Liver (tissue), 9 donors: Measurements from ENCODE around the gene PSMB9. TPM values are rescaled to one million over a fixed set of nuclear protein-coding genes. Genes with fewer than 3 reads are reported as not detected.

Experiments used
- DNase-seq: peaks from one replicate; pipeline ENCODE4 v3.0.0-alpha.2; 2017; ENCODE audit warnings: low spot score
- H3K27ac ChIP-seq, 2 donors: one replicate each; pipeline ENCODE4 v1.7.0; 2013; ENCODE audit warnings: inconsistent platforms in 2 of 2, low read length in 2 of 2, control low read depth in 1 of 2, low read depth in 1 of 2, mild to moderate bottlenecking in 1 of 2
- H3K27me3 ChIP-seq, 4 donors: one replicate each; pipeline versions ENCODE4 v1.6.1 to v1.7.0; 2013; ENCODE audit warnings: low read length in 3 of 4, inconsistent platforms in 1 of 4, mild to moderate bottlenecking in 1 of 4, moderate library complexity in 1 of 4; ENCODE audit not compliant: control insufficient read depth in 4 of 4, insufficient read depth in 4 of 4
- H3K36me3 ChIP-seq, 4 donors: one replicate each; pipeline versions ENCODE4 v1.6.1 to v1.7.0; 2013; ENCODE audit warnings: low read length in 3 of 4, mild to moderate bottlenecking in 3 of 4, low read depth in 1 of 4, moderate library complexity in 1 of 4; ENCODE audit not compliant: control insufficient read depth in 4 of 4, insufficient read depth in 3 of 4
- H3K4me1 ChIP-seq, 4 donors: one replicate each; pipeline versions ENCODE4 v1.6.1 to v1.7.0; 2013; ENCODE audit warnings: low read length in 3 of 4, mild to moderate bottlenecking in 3 of 4, moderate library complexity in 1 of 4; ENCODE audit not compliant: control insufficient read depth in 4 of 4, insufficient read depth in 4 of 4
- H3K4me3 ChIP-seq, 3 donors: one replicate each; pipeline versions ENCODE4 v1.6.1 to v1.7.0; 2013; ENCODE audit warnings: low read length in 3 of 3, control low read depth in 1 of 3, low read depth in 1 of 3, mild to moderate bottlenecking in 1 of 3
- H3K9ac ChIP-seq, 2 donors: one replicate each; pipeline ENCODE4 v1.7.0; 2013; ENCODE audit warnings: low read length in 2 of 2, mild to moderate bottlenecking in 2 of 2, moderate library complexity in 2 of 2, control low read depth in 1 of 2, low read depth in 1 of 2
- H3K9me3 ChIP-seq, 4 donors: one replicate each; pipeline versions ENCODE4 v1.6.1 to v1.7.0; 2013; ENCODE audit warnings: low read length in 3 of 4; ENCODE audit not compliant: control insufficient read depth in 4 of 4
- ATF3 ChIP-seq: IDR thresholded peaks from 2 replicates; pipeline ENCODE4 v1.6.1; 2016; ENCODE audit warnings: antibody characterized with exemption
- EGR1 ChIP-seq, 2 donors: IDR thresholded peaks; 2 replicates each; pipeline ENCODE4 v1.6.1; 2016 to 2018; ENCODE audit warnings: antibody characterized with exemption in 2 of 2, low read depth in 2 of 2
- FOXA1 ChIP-seq: IDR thresholded peaks from 2 replicates; pipeline ENCODE4 v1.6.1; 2016; ENCODE audit warnings: antibody characterized with exemption
- FOXA2 ChIP-seq: IDR thresholded peaks from 2 replicates; pipeline ENCODE4 v1.6.1; 2016; ENCODE audit warnings: antibody characterized with exemption
- GABPA ChIP-seq, 2 donors: IDR thresholded peaks in 1 of 2; conservative IDR thresholded peaks in 1 of 2; 2 replicates each; pipeline ENCODE4 v1.6.1; 2016; ENCODE audit warnings: antibody characterized with exemption in 2 of 2, mild to moderate bottlenecking in 1 of 2, moderate library complexity in 1 of 2
- HNF4A ChIP-seq, 2 donors: conservative IDR thresholded peaks; 2 replicates each; pipeline ENCODE4 v1.6.1; 2016; ENCODE audit warnings: antibody characterized with exemption in 2 of 2, mild to moderate bottlenecking in 2 of 2
- HNF4G ChIP-seq: IDR thresholded peaks from 2 replicates; pipeline ENCODE4 v1.6.1; 2016; ENCODE audit warnings: antibody characterized with exemption
- JUND ChIP-seq, 2 donors: IDR thresholded peaks; 2 replicates each; pipeline ENCODE4 v1.6.1; 2016; ENCODE audit warnings: antibody characterized with exemption in 2 of 2
- NR2F2 ChIP-seq: IDR thresholded peaks from 2 replicates; pipeline ENCODE4 v1.6.1; 2016; ENCODE audit warnings: antibody characterized with exemption
- RAD21 ChIP-seq, 2 donors: IDR thresholded peaks; 2 replicates each; pipeline ENCODE4 v1.6.1; 2016; ENCODE audit warnings: antibody characterized with exemption in 2 of 2, mild to moderate bottlenecking in 2 of 2
- REST ChIP-seq: IDR thresholded peaks from 2 replicates; pipeline ENCODE4 v1.6.1; 2016; ENCODE audit warnings: antibody characterized with exemption, mild to moderate bottlenecking
- RXRA ChIP-seq, 2 donors: IDR thresholded peaks; 2 replicates each; pipeline ENCODE4 v1.6.1; 2017 to 2018; ENCODE audit warnings: antibody characterized with exemption in 2 of 2, mild to moderate bottlenecking in 1 of 2
- SP1 ChIP-seq: IDR thresholded peaks from 2 replicates; pipeline ENCODE4 v1.6.1; 2018; ENCODE audit warnings: antibody characterized with exemption, mild to moderate bottlenecking
- TAF1 ChIP-seq: conservative IDR thresholded peaks from 2 replicates; pipeline ENCODE4 v1.6.1; 2016; ENCODE audit warnings: antibody characterized with exemption, mild to moderate bottlenecking
- YY1 ChIP-seq: IDR thresholded peaks from 2 replicates; pipeline ENCODE4 v1.6.1; 2016; ENCODE audit warnings: antibody characterized with exemption, mild to moderate bottlenecking
- ZBTB33 ChIP-seq: IDR thresholded peaks from 2 replicates; pipeline ENCODE4 v1.6.1; 2016; ENCODE audit warnings: antibody characterized with exemption
- WGBS: extraction: QIAGEN DNeasy Blood & Tissue Kit; methylation state at CpG from one replicate; pipeline ENCODE4 v1.1.7; 2013; 5-methylcytosine and 5-hydroxymethylcytosine counted together
- polyA plus RNA-seq, 2 donors: library from polyadenylated mRNA; stranded (reverse) in 1 of 2; unstranded in 1 of 2; fragments of 200-250 nt in 1 of 2; fragments of >200 nt in 1 of 2; fragmentation: Nextera tagmentation in 1 of 2; extraction: Ambion mirVana in 1 of 2; gene quantifications; one replicate each; pipeline versions ENCODE4 v1.2.1 to v1.2.3, GENCODE V29; 2013 to 2015
- total RNA-seq, 2 donors: library from RNA; depleted of rRNA; stranded (reverse); fragments of >200 nt; gene quantifications; one replicate each; pipeline ENCODE4 v1.2.3, GENCODE V29; 2014
- TF ChIP-seq, protein P1 (sequence below): fragments of 150-350 bp; IDR thresholded peaks from 2 replicates; pipeline ENCODE4 v1.5.1; 2017; ENCODE audit warnings: improper control_type of control experiment, low read depth, low read length; ENCODE audit not compliant: missing input control
- TF ChIP-seq, protein P2 (sequence below): IDR thresholded peaks from 2 replicates; pipeline ENCODE4 v1.6.1; 2016; ENCODE audit warnings: antibody characterized with exemption
- donor health status: healthy.
- donor health status: healthy.
- donor health status: healthy.
- donor health status: healthy.
- donor health status: healthy.

PSMB9 gene
- total and polyA plus RNA-seq, 4 donors = 11.7 to 31.6 (median 20.2) TPM

- H3K36me3 ChIP-seq = no peaks in the 10 kb centered on the region
- H3K27ac ChIP-seq = no peak overlapping the region
- DNase-seq = no peak
- no peak overlapping the region for H3K4me3 ChIP-seq
- no peak overlapping the region for H3K9ac ChIP-seq
- H3K9me3 ChIP-seq = no peaks in the 10 kb centered on the region
- H3K27me3 ChIP-seq = no peaks in the 10 kb centered on the region
- 64% methylated on average over 2 of the region's 2 CpGs for WGBS
- peaks cover 0 to 2% (median 0%) of the 10 kb centered on the region in 4 donors for H3K4me1 ChIP-seq
- TF ChIP-seq HNF4G = no peak
- TF ChIP-seq GABPA (IDR thresholded peaks at IDR 0.05 in 1 of 2, conservative IDR thresholded peaks at IDR 0.05 in 1 of 2) = no peak
- no peak for TF ChIP-seq HNF4A (conservative IDR thresholded peaks at IDR 0.05)
- no peak for TF ChIP-seq SP1
- no peak for TF ChIP-seq JUND (IDR thresholded peaks at IDR 0.05)
- TF ChIP-seq YY1 = no peak
- TF ChIP-seq, protein P1, sequence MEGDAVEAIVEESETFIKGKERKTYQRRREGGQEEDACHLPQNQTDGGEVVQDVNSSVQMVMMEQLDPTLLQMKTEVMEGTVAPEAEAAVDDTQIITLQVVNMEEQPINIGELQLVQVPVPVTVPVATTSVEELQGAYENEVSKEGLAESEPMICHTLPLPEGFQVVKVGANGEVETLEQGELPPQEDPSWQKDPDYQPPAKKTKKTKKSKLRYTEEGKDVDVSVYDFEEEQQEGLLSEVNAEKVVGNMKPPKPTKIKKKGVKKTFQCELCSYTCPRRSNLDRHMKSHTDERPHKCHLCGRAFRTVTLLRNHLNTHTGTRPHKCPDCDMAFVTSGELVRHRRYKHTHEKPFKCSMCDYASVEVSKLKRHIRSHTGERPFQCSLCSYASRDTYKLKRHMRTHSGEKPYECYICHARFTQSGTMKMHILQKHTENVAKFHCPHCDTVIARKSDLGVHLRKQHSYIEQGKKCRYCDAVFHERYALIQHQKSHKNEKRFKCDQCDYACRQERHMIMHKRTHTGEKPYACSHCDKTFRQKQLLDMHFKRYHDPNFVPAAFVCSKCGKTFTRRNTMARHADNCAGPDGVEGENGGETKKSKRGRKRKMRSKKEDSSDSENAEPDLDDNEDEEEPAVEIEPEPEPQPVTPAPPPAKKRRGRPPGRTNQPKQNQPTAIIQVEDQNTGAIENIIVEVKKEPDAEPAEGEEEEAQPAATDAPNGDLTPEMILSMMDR = no peak
- TF ChIP-seq, protein P2, sequence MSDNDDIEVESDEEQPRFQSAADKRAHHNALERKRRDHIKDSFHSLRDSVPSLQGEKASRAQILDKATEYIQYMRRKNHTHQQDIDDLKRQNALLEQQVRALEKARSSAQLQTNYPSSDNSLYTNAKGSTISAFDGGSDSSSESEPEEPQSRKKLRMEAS = no peak
- TF ChIP-seq FOXA1 = no peak
- no peak for TF ChIP-seq NR2F2
- TF ChIP-seq ATF3 = no peak
- no peak for TF ChIP-seq RXRA (IDR thresholded peaks at IDR 0.05)
- no peak for TF ChIP-seq ZBTB33
- TF ChIP-seq REST = no peak
- no peak for TF ChIP-seq TAF1
- no peak for TF ChIP-seq RAD21 (IDR thresholded peaks at IDR 0.05)
- no peak for TF ChIP-seq FOXA2
- no peak for TF ChIP-seq EGR1 (IDR thresholded peaks at IDR 0.05; ENCODE audit: low read depth in 2 of 2)
Observed at GRCh38 chr6:32905078-32905477, 51.1 kb downstream of the PSMB9 start.
